HG03354 (cell line): ENCODE data around the gene RSRP1.
"Not testable (repeated sequence)": the region's sequence is repeated elsewhere in the genome, so short reads cannot be mapped to it uniquely, and the experiment has no call there.

Experiments
- ATAC-seq: cut with Tn5 transposase; IDR thresholded peaks from one replicate; pipeline ENCODE4 v1.9.1; 2021; ENCODE audit warnings: mild to moderate bottlenecking; ENCODE audit not compliant: unreplicated experiment, poor library complexity, severe bottlenecking

Gene RSRP1

DNA sequence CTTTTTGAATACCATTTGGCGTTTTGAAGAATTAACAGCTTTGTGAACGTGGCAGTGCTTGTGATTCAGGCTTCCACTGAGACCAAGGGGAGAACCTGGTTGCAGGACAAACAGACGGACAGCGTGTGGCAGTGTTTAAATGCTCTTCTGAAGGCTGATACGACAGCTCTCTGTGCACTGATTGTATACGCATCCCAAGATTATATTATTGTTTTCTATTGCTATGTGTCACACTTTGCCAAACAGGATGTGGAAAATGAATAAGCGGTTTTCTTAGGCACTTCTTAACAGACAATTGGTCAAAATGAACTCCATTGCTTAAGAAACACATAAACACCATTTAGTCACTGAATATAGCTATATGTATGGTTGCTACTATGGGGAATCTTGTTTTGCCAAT, 12.6 kb upstream of the RSRP1 start:
- ATAC-seq = not testable (repeated sequence)

DNA sequence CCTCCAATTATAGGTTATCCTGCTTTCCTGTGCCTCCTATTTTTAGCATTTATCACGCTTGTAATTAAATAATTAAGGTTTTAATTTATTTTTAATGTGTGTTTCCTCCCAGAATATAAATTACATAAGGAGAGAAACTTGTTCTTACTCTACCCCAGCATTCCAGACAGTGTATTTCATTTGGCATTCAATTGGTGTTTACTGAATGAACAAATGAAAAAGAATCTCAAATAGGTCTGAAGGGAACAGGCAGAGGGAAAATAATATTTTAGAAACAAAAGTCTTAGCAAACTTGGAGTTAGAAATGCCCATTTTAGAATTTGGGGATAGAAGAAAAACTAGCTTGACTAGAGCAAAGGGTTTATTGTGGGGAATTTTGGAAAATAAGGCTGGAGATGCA, 9.9 kb upstream of the RSRP1 start:
- ATAC-seq = no peak

DNA sequence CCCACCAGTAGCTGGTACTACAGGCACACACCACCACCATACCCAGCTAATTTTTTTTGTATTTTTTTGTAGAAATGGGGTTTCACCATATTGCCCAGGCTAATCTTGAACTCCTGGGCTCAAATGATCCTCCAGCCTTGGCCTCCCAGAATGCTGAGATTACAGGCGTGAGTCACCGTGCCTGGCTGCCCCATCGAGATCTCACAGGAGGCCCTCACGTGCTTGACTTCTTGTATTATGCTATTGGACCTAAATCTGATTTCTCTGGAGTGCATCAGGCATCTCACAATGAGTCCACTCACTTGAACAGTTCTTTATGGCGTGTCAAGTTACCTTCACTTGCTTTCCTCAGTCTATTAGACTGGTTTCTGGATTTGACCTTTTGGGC, 9.3 kb upstream of the RSRP1 start:
- no peak for ATAC-seq

DNA sequence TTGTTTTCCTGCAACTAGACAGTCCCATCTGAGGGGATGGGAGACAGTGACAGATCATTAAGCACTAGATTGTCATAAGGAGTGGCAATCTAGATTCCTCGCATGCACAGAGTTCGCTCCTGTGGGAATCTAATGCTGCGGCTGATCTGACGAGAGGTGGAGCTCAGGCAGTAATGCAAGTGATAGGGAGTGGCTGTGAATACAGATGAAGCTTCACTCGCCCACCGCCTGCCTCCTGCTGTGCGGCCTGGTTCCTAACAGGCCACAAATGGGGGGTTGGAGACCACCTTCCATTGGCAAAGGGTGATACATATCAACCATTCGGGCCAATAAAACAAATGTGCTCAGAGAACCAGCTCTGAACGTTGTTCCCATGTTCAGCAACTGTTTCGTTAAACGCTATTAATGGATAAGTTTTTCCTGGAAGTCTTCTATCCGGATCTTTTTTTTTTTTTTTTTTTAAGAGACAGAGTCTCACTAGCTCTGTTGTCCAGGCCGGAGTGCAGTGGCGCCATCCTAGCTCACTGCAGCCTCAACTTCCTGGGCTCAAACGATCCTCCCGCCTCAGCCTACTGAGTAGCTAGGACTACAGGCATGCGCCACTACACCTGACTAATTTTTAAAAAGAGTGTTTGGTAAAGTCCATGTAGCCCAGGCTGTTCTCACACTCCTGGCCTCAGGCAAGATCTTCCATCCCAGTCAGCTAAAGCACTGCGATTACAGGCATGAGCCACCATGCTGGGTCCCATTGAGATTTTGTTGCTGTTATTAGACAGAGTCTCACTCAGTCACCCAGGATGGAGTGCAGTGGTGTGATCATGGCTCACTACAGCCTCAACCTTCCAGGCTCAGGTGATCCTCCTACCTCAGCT, 8.7 kb upstream of the RSRP1 start:
- ATAC-seq = no peak

DNA sequence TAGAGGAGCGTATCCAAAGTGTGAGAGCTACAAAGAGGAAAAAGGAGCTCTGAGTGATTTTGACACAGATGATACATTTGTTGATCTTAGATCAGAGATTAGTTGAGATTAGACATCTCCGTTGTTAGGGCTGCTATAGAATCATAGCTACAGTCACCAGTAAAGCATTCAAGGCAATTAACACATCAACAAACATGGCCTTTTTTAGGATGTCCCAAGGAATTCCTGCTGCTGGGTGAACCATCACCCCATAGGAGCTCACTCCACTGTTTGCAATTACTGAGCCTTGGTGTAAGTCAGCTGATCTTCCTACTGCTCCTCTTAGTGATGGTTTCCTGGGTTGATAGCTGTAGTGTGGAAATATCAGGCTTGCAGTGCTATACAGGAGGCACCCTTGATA, 6.7 kb upstream of the RSRP1 start:
- ATAC-seq = no peak

DNA sequence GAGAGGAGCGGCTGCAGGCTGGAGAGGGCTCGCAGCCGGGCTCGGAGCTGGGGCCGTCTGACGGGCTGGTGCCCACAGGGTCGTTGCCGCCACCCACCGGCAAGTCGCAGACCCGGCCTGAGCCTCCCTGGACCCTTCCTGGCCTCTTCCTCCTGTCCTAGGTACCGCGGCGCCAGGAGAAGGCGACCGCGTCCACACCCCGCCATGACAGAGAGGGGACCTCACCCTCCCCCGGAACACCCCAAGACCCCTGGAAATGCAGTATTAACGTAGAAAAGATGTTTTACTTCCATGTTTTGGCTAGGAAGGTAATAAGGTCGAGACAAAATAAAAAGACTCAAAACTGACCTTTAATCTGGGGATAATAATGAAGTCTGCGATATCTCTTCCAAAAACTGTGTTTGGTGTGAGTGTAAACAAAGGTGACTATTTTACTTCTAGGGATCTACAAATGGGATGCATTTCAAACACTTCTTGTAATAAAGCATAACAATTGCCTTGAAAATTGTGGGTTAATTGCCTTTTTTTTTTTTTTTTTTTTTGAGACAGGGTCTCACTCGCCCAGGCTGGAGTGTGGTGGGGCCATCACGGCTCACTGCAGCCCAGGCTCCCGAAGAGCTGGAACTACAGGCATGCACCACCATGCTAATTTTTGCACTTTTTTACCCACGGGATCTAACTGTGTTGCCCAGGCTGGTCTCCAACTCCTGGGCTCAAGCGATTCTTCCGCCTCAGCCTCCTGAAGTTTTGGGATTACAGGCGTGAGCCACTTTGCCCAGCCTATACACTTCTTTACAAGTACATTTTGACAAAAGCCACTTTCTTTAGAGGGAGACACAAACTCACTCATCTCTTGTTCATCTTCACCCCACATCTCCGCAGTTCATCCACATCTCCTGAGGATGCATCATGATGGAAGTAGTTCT, 838 bp upstream of the RSRP1 start:
- ATAC-seq = peak; percentile 54

DNA sequence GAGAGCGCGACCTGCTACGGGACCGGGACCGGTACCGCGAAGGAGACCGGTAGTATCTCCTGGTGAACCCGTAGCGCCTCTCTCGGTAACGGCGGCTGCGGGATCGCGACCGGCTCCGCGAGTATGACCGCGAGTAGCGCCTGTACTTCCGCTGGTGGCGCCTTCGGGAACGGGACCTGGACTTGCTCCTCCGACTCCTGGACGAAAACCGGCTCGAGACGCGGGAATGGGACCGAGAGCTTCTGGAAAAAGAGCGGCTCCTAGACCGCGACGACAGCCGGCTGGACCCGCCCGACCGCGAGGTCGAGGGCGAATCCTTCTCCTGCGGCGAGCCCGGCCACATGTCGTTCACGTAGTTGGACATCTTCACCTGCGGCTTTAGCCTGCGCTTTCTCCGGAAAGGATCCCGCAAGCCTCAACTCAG, 642 bp downstream of the RSRP1 start:
- ATAC-seq = no peak

DNA sequence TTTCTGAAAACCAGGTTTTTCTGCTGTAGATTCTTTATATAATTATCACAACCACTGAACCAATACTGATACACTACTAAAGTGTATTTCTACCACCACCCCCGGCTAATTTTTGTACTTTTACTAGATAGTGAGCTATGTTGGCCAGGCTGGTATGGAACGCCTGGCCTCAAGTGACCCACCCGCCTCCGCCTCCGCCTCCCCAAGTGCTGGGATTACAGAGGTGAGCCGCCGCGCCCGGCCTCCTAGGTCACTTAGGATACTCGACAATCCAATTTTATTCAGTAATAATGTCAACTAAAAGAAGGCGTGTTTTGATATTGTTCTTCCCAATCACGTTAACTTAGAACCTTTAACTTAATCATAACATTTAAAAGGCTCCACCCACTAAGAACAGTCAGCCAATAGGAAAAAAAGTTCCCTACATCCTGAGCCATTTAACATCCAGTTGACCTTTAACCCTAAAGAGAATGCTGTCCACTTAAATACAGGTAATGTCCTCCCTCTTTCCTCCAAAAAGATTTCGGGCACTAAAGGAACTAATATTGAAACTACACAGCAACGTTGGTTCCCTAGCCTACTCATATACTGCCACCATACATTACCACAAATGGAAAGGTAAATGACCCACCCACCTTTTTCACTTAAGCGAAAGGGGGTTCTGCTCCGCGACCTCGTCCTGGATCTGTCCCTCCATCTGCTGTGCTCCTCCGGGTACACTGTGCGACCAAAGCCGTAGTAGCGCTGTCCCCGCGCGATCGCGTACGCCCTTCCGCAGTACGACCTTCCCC, 1.2 kb downstream of the RSRP1 start:
- ATAC-seq = no peak

DNA sequence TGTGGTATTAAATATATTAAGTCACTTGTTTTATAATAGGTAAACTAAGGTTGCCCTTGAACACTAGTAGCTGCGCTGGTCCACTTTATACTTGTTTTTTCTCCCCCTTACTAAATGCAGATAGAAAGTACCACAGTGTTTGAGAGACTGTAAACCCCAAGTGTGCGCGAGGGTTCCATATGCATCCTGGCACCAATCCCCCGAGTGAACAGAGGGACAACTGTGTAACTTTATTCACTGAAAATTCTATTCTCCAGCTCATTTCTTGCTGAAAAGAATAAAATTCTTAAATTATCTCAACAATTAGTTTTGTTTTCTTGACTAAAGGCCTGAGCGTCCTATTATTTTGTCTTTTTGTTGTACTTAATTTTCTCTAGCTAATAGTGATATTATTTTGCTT, 1.9 kb downstream of the RSRP1 start:
- no peak for ATAC-seq

DNA sequence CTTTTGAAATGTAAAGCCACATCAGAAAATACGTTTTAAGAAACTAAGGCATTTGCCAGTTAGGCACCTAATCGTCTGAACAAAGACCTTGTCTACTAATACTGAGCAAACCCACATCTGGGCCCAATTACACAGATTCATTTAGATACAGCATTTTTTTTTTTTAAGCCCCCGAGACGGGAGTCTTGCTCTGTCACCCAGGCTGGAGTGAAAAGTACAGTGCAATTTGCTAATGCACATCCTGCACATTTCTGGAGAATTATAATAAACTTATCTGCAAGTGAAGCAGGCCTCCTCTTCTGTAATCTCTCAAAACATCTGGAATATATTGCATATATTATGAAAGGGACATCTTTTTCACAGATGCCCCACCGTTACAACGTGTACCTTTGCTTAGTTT, 3.3 kb downstream of the RSRP1 start:
- ATAC-seq = no peak

DNA sequence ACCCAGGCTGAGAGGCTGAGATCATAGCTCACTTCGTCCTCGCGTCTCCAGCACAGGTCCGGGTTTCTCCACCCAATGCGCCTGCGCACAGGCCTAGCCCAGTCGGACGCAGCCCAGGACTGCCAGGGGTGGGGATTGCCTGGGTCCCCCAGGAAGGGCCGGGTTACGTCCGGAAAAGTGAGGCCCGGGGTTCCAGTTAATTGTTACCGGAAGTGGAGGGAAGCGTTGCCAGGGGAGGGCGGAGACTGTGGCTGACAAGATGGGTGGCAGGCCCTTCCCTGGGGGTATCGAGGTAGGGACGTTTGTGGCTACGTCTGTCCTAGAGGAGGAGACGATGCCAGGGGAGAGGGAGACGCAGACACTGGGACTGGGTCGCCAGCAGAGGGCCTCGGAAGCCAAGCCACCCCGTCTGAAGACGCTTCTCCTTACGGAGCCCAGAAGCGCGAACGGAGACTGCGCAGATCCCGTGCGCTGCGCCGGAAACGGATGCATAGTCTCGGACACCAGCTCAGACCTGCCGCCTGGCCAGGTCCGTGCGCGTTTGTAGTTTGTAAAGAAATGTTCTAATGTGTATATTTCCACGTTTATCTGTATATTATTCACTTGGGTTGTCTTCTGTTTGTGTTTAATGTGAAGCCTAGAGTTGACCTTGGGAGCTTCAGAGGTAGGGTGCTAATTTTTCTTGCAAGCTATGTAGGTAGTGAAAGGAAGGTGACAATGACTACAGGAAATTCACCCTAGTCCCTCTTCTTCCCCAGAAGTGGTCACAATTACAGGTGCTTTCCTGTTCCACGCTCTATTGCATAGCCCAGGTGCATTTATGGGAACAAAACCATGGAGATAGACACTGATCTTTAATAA, 7.3 kb downstream of the RSRP1 start:
- peak; percentile 73 for ATAC-seq

DNA sequence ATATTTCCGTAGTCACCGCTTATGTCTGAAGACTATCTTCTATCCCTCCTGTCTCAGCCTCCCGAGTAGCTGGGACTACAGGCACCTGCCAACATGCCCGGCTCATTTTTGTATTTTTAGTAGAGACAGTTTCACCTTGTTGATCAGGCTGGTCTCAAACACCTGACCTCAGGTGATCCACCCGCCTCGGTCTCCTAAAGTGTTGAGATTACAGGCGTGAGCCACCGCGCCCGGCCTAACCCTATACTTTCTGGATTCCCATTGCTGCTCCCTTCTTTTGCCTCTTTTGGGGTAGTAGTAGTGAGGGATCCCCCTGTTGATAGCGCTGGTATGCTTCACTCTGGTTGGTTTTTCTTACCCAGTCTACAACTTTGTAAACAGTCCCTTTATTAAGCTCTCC, 9.2 kb downstream of the RSRP1 start:
- ATAC-seq = no peak

DNA sequence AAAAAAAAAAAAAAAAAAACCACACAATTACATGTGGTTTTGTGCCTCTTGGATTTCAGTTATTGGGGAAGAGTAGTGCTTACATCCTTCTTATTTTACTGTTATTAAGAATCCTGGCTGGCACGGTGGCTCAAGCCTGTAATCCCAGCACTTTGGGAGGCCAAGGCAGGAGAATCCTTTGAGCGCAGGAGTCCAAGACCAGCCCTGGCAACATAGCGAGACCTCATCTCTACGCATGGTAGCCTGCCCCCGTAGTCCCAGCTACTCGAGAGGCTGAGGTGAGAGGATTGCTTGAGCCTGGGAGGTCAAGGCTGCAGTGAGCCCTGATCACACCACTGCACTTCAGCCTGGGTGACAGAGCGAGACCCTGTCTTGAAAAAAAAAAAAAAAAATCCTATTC, 11.0 kb downstream of the RSRP1 start:
- ATAC-seq = not testable (repeated sequence)

DNA sequence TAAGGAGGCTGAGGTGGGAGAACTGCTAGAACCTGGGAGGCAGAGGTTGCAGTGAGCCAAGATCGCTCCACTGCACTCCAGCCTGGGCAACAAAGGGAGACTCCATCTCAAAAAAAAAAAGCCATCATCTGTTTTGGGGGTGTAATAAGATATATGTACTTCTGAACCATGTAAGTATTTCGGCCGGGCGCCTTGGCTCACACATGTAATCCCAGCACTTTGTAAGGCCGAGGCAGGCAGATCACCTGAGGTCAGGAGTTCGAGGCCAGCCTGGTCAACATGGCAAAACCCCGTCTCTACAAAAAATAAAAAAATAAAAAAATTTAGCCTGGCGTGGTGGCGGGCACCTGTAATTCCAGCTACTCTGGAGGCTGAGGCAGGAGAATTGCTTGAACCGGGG, 11.8 kb downstream of the RSRP1 start:
- not testable (repeated sequence) for ATAC-seq

DNA sequence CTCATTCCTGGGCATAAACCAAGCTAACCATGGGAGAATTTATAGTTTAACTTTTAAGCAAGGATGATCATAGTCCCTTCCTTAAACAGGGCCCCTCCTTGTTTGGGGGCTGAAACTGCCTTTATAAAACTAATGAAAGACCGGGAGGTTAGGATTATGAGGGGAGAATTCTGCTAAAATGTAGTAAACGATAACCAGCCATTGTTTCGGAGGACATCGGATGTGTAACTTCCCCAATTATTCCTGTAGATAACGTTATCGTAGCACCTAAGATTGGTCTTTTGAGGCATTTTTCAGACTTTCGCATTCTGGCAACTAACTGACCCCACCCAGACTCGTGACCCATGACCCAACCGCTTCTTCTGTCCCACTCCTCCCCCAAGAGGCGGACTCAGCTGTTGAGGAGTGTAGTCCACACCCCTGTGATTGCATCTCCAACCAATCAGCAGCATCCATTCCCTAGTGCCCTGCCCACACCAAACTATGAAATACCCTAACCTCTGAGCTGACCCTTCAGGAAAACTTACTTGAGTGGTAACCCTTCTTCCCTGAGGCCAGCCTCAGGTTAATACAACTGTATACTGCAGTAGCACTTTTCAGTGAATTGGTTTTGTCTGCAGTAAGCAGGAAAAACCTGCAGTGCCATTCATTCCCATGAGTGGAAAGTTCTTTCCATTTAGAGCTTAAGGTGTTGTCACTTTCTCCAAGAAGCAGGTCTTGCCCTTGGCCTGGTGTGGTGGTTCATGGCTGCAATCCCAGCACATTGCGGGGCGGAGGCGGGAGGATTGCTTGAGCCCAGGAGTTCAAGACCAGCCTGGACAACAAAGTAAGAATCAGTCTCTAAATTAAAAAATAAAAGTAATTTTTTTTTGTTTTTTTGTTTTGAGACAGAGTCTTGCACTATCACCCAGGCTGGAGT, 14.1 kb downstream of the RSRP1 start:
- ATAC-seq = peak; percentile 68

DNA sequence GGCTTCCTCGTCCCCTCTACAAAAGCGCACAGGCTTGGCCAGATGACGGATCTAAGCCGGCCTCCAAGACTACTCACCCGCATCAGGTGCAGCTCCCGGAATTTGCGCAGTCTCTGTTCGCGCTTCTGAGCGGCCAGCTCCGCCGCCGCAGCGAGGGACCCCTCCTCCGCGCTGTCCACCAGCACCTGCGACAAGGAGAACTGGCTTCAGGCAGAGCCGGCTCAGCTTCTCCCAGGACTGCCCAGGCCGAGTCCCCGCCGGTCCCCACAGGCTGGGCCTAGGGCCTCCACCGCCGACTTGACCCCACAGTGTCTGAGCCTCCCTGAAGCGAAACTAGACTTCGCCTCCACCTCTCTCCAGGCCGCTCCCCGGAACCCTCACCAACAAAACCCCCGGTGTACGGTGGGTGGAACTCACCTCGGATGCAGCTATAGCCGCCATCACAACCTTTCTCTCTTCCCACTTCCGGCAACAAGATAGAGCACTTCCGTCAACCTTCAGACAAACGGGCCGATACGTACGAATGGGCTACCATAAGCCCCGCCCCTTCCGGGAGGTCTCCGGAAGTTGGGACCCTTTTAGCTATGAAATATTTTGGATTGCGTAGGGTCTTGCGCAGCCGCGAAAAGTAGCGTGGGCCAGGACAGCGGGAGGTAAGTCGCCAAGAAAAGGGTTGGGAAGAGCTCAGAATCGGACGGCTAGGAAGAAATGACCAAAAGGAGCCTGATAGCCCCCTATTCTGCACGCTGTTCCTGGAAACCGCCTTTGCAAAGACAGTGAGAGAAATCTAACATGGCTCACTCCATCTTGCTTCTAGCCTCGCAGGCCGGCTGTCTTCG, 15.0 kb downstream of the RSRP1 start, which contains the start of gene SYF2:
Gene SYF2 (minus strand): TSS at position 476 of the 839 bp plus-strand sequence. CDS start 35 bp downstream, at position 441.
- peak; percentile 85 for ATAC-seq

DNA sequence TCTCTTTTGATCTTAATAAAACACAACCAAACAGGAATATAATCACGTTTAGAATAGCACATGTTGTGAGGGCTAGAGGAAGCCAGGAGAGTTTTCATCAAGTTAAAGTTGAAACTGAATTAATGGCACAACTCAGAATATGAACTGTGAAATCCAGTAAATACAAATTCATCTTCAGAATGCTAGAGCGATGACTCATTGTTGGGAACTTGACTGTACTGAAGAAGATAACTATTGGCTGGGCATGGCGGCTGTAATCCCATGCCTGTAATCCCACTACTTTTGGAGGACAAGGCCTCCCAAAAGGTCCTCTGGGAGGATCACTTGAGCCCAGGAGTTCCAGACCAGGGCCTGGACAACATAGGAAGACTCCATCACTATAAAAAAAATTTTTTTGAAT, 23.8 kb downstream of the RSRP1 start:
- no peak for ATAC-seq
